Keratinocyte (primary cell): ENCODE measurements around the gene ADD2.

Source experiments
- EZH2 ChIP-seq: IDR thresholded peaks from one replicate; pipeline ENCODE4 v1.6.1; 2012; ENCODE audit warnings: inconsistent platforms, mild to moderate bottlenecking, low read length, moderate library complexity
- TF ChIP-seq, protein P1 (sequence below), 3 experiments: IDR thresholded peaks in 1 of 3; conservative IDR thresholded peaks in 1 of 3; optimal IDR thresholded peaks in 1 of 3; 2 replicates in 2 of 3; 3 replicates in 1 of 3; pipeline versions ENCODE3 to v1.5.1; 2011; ENCODE audit warnings: low read length in 3 of 3, mild to moderate bottlenecking in 3 of 3, moderate library complexity in 2 of 3, control low read depth in 1 of 3, inconsistent platforms in 1 of 3; ENCODE audit not compliant: insufficient read depth in 2 of 3; ENCODE audit errors: extremely low read depth in 1 of 3

DNA sequence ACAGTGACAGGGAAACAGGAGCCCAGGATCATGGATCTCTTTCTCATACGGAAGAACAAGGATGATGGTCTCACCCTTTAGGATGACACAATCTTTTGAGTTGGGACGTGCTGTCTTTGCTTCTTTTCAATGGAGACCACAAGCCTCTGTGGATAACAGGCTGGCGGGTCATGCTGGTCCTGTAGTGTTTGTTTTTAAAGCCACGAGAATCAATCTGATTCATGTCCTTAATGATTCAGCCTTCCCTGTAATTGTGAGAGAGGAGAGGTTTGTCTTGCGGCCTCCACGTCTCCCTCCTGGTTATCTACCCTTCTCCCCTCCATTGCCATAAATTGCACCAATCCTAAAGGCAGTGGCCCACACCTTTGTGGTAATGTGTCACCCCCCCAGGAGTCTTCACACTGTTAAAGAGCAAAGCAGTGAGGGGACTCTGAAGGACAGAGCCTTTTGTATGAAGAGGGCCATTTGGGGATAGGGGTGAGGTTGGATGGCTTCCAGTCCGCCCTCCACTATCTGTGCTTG is 126.7 kb downstream of the ADD2 start:
- TF ChIP-seq, protein P1, sequence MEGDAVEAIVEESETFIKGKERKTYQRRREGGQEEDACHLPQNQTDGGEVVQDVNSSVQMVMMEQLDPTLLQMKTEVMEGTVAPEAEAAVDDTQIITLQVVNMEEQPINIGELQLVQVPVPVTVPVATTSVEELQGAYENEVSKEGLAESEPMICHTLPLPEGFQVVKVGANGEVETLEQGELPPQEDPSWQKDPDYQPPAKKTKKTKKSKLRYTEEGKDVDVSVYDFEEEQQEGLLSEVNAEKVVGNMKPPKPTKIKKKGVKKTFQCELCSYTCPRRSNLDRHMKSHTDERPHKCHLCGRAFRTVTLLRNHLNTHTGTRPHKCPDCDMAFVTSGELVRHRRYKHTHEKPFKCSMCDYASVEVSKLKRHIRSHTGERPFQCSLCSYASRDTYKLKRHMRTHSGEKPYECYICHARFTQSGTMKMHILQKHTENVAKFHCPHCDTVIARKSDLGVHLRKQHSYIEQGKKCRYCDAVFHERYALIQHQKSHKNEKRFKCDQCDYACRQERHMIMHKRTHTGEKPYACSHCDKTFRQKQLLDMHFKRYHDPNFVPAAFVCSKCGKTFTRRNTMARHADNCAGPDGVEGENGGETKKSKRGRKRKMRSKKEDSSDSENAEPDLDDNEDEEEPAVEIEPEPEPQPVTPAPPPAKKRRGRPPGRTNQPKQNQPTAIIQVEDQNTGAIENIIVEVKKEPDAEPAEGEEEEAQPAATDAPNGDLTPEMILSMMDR (optimal IDR thresholded peaks at IDR 0.05 in 1 of 3, IDR thresholded peaks at IDR 0.05 in 1 of 3, conservative IDR thresholded peaks at IDR 0.05 in 1 of 3; ENCODE audit: extremely low read depth in 1 of 3, insufficient read depth in 2 of 3, low read length in 3 of 3): no peak
- TF ChIP-seq EZH2: no peak
